ENCODE measurements around the gene PCDH12.

GRCh38 chr5:141934099-141934844 lies 23.7 kb downstream of the PCDH12 start:
- TF ChIP-seq EP300 (IDR thresholded peaks at IDR 0.05) = no peak
- TF ChIP-seq, protein P1, sequence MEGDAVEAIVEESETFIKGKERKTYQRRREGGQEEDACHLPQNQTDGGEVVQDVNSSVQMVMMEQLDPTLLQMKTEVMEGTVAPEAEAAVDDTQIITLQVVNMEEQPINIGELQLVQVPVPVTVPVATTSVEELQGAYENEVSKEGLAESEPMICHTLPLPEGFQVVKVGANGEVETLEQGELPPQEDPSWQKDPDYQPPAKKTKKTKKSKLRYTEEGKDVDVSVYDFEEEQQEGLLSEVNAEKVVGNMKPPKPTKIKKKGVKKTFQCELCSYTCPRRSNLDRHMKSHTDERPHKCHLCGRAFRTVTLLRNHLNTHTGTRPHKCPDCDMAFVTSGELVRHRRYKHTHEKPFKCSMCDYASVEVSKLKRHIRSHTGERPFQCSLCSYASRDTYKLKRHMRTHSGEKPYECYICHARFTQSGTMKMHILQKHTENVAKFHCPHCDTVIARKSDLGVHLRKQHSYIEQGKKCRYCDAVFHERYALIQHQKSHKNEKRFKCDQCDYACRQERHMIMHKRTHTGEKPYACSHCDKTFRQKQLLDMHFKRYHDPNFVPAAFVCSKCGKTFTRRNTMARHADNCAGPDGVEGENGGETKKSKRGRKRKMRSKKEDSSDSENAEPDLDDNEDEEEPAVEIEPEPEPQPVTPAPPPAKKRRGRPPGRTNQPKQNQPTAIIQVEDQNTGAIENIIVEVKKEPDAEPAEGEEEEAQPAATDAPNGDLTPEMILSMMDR (IDR thresholded peaks at IDR 0.05) = no peak
- TF ChIP-seq POLR2A (IDR thresholded peaks at IDR 0.05) = no peak
